SK-N-SH treated with all-trans-retinoic acid at 6 μM for 48 hours (cell line): ENCODE measurements around the gene PNMA8A.

Experiments
- ISL1 ChIP-seq: fragments of 250-450 bp; sonication (Bioruptor Pico); IDR thresholded peaks from 2 replicates; pipeline ENCODE4 v2.1.2; 2022; ENCODE audit warnings: mild to moderate bottlenecking, moderate library complexity
- RARB ChIP-seq: fragments of 250-450 bp; sonication (Bioruptor Pico); IDR thresholded peaks from 2 replicates; pipeline ENCODE4 v1.8.0; 2021; ENCODE audit warnings: mild to moderate bottlenecking, moderate library complexity
- SNAI2 ChIP-seq: fragments of 250-450 bp; sonication (Bioruptor Pico); IDR thresholded peaks from 2 replicates; pipeline ENCODE4 v1.5.0; 2020; ENCODE audit warnings: mild to moderate bottlenecking, moderate library complexity
- ZNF8 ChIP-seq: fragments of 450-650 bp; formaldehyde crosslinking; IDR thresholded peaks from 2 replicates; pipeline ENCODE4 v1.5.0; 2020; ENCODE audit warnings: mild to moderate bottlenecking, moderate library complexity
- TF ChIP-seq, protein P1 (sequence below): fragments of 250-450 bp; sonication (Bioruptor Pico); IDR thresholded peaks from 2 replicates; pipeline ENCODE4 v1.8.0; 2020; ENCODE audit warnings: mild to moderate bottlenecking, moderate library complexity, borderline replicate concordance
- TF ChIP-seq, protein P2 (sequence below): fragments of 250-450 bp; sonication (Bioruptor Pico); IDR thresholded peaks from 2 replicates; pipeline ENCODE4 v1.5.1; 2020; ENCODE audit warnings: low read depth, mild to moderate bottlenecking, moderate library complexity

GRCh38 chr19:46453661-46454060, 17.7 kb downstream of the PNMA8A start:
- TF ChIP-seq RARB (CRISPR knock-in tag) (no peak), ZNF8 (CRISPR knock-in tag) (no peak), SNAI2 (no peak), ISL1 (CRISPR knock-in tag) (no peak)
- TF ChIP-seq, protein P1, sequence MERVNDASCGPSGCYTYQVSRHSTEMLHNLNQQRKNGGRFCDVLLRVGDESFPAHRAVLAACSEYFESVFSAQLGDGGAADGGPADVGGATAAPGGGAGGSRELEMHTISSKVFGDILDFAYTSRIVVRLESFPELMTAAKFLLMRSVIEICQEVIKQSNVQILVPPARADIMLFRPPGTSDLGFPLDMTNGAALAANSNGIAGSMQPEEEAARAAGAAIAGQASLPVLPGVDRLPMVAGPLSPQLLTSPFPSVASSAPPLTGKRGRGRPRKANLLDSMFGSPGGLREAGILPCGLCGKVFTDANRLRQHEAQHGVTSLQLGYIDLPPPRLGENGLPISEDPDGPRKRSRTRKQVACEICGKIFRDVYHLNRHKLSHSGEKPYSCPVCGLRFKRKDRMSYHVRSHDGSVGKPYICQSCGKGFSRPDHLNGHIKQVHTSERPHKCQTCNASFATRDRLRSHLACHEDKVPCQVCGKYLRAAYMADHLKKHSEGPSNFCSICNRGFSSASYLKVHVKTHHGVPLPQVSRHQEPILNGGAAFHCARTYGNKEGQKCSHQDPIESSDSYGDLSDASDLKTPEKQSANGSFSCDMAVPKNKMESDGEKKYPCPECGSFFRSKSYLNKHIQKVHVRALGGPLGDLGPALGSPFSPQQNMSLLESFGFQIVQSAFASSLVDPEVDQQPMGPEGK (CRISPR knock-in tag) = no peak
- TF ChIP-seq, protein P2, sequence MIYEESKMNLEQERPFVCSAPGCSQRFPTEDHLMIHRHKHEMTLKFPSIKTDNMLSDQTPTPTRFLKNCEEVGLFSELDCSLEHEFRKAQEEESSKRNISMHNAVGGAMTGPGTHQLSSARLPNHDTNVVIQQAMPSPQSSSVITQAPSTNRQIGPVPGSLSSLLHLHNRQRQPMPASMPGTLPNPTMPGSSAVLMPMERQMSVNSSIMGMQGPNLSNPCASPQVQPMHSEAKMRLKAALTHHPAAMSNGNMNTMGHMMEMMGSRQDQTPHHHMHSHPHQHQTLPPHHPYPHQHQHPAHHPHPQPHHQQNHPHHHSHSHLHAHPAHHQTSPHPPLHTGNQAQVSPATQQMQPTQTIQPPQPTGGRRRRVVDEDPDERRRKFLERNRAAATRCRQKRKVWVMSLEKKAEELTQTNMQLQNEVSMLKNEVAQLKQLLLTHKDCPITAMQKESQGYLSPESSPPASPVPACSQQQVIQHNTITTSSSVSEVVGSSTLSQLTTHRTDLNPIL (CRISPR knock-in tag) = no peak
